ENCODE measurements around the gene ACVR2B.

Gene ACVR2B

DNA sequence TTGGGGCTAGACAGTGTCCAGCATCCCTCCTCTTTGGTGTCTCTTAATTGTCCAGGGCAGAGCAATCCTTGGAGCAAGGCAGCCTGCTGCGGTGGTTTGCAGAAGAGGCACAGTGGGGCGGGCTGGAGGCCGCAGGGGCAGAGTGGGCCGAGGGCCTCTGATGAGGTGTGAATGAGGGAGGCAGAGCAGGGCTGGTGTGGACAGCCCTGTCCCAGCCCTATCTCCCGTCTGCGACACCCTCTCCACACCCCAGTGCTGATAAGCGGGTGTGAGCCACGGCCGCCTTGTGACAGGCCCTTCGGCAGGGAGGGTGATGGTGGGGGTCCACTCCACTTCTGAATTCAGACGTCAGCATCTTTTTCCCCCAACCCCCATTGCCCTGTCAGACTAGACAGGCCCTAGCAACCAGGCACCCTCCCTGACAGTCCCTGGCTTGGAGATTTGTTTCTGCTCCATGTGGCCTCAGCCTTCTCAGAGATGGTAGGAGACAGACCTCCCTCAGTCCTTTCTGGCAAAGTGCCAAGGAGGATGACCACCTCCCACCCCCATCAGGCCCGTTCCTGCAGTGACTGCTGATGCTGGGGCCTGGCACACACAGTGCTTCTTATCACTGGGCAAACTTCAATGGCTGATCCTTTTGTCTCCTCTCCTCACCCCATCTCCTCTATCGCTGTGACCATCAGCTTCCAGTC is 79.7 kb downstream of the ACVR2B start:
- no peak for DNase-seq (ENCODE audit: low read depth in 2 of 2)

DNA sequence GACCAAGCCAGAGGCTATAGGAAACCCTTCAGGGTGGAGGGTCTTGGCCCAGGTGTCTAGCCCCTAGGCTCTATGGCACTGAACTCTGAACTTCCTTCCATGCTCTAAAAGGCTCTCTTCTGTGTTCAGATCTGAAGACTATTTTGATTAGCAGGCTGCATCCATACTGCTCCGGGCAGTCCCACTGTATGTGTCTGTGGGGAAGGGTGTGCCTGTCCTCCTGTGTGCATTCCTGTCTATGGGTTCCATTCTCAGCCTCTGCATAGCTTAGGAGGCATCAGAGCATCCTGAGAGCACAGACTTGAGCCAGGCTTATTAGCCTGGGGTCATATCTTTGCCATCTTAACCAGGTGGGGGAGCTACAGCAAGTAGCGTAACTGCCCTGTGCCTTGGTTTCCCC is 80.5 kb downstream of the ACVR2B start:
- DNase-seq (ENCODE audit: low read depth in 2 of 2): no peak

DNA sequence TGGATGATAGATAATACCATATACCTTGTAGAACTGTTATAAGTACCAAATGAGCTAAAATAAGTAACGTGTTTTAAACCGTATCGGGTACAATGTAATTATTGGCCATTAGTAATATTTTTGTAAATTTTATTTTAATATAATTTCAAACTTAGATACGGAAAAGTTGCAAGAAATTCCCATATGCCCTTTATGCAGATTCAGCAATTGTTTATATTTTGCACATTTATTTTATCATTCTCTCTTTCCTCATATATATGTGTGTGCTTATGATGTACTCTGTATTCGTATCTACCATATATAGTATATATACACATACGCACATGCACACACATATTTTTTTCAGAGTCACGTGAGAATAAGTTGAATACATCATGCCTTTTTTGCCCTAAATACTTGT is 80.9 kb downstream of the ACVR2B start:
- DNase-seq (ENCODE audit: low read depth in 2 of 2): no peak

DNA sequence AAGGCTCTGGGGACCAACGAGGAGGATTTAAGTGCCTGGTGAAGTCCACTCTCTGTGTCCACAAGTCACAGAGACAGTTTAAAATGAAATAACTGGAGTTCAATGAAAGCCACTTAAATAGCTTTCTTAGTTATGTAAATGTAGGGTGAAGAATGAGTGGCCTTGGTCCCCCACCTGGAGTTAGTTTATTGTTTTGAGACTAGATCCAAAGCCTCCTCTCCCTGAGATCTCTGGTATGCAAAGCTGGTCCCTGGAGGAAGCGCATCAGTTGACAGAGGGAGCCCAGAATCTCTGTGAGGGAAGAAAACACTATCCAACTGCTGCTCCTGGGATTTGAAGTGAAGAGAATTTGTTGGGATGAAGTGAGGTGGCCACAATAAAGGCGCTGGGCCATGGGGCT is 83.0 kb downstream of the ACVR2B start:
- no peak for DNase-seq (ENCODE audit: low read depth in 2 of 2)

DNA sequence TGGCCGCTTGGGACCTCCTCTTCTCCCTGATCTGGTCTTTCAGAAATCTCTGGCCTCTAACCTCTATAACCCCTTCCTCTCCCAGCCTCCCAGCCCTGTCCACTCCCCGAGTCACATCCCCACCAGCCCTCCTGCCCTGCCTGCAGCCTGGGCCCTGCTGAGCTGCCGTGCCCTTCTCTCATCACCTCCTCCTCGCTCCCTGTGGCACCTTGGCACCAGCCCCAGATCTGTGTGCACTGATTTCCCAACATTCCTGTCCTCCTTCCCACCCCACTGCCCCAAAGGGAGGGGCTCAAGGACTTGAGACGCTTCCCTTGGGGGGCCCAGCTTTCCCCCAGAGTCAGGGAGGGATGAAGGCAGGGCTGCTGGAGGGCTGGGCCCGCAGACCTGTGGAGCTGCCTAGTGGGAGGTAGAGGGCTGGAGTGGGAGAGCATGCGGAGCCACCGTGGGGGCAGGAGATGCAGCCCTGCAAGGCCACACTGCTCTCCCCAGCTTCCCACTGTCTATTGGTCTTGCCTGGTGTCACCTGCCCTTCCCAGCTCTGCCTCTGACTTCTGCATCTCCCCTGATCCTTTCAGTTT is 85.2 kb downstream of the ACVR2B start:
- DNase-seq (ENCODE audit: low read depth in 2 of 2): no peak

DNA sequence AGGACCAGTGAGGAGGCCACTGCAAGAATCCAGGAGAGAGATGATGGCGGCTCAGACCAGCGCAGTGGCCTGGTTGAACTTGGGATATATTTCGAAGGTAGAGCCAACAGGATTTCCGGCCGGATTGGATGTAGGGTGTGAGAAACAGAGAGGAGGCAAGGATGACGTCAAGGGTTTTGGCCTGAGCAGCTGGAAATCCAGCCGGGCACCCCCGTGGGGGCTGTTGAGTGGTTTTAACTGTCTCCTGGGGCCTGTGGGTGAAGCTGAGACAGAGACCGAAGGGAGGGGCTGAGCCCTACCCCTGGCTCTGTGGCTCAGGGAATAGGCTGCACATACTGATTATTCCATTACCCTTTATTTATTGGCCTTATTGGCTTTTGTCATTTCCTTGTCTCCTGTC is 88.1 kb downstream of the ACVR2B start:
- no peak for DNase-seq (ENCODE audit: low read depth in 2 of 2)

All from stimulated activated CD4-positive, alpha-beta T cell treated with anti-CD3 and anti-CD28 coated beads, Interleukin-15, amount 100 ng/mL, for 48 hours (primary cell).